ENCODE measurements around the gene DENND1B.
"Not testable (repeated sequence)": the region's sequence is repeated elsewhere in the genome, so short reads cannot be mapped to it uniquely, and the experiment has no call there.

DENND1B gene

GRCh38 chr1:197783510-197783948 lies 8.2 kb upstream of the DENND1B start:
- in situ Hi-C loops (cut with MboI; ENCODE audit: low sequenced_read_pairs) = no loop called here

- in situ Hi-C loops (cut with MboI; ENCODE audit: low sequenced_read_pairs) = no loop called here
Observed at GRCh38 chr1:197782722-197783360, 7.6 kb upstream of the DENND1B start.

GRCh38 chr1:197781968-197782721 lies 6.9 kb upstream of the DENND1B start:
- in situ Hi-C loops (cut with MboI; ENCODE audit: low sequenced_read_pairs) = no loop called here

- in situ Hi-C loops (cut with MboI; ENCODE audit: low sequenced_read_pairs) = no loop called here
Observed at GRCh38 chr1:197779921-197780320, 4.6 kb upstream of the DENND1B start.

GRCh38 chr1:197778366-197778945 lies 3.2 kb upstream of the DENND1B start:
- in situ Hi-C loops (cut with MboI; ENCODE audit: low sequenced_read_pairs) = no loop called here

- in situ Hi-C loops (cut with MboI; ENCODE audit: low sequenced_read_pairs) = no loop called here
Observed at GRCh38 chr1:197776351-197777105, 1.2 kb upstream of the DENND1B start.

- in situ Hi-C loops (cut with MboI; ENCODE audit: low sequenced_read_pairs) = no loop called here
Observed at GRCh38 chr1:197774466-197775281, 606 bp downstream of the DENND1B start.

- in situ Hi-C loops (cut with MboI; ENCODE audit: low sequenced_read_pairs) = no loop called here
Observed at GRCh38 chr1:197773856-197774255, 1.4 kb downstream of the DENND1B start.

- in situ Hi-C loops (cut with MboI; ENCODE audit: low sequenced_read_pairs) = no loop called here
Observed at GRCh38 chr1:197771904-197772556, 3.2 kb downstream of the DENND1B start.

GRCh38 chr1:197771386-197771785 lies 3.9 kb downstream of the DENND1B start:
- in situ Hi-C loops (cut with MboI; ENCODE audit: low sequenced_read_pairs) = no loop called here

GRCh38 chr1:197770243-197770642 lies 5.0 kb downstream of the DENND1B start:
- in situ Hi-C loops (cut with MboI; ENCODE audit: low sequenced_read_pairs) = no loop called here

GRCh38 chr1:197769287-197769686 lies 6.0 kb downstream of the DENND1B start:
- in situ Hi-C loops (cut with MboI; ENCODE audit: low sequenced_read_pairs) = no loop called here

- in situ Hi-C loops (cut with MboI; ENCODE audit: low sequenced_read_pairs) = no loop called here
Observed at GRCh38 chr1:197768014-197768805, 7.1 kb downstream of the DENND1B start.

GRCh38 chr1:197763769-197764168 lies 11.5 kb downstream of the DENND1B start:
- in situ Hi-C loops (cut with MboI; ENCODE audit: low sequenced_read_pairs) = no loop called here

GRCh38 chr1:197763307-197763706 lies 12.0 kb downstream of the DENND1B start:
- in situ Hi-C loops (cut with MboI; ENCODE audit: low sequenced_read_pairs) = no loop called here

- in situ Hi-C loops (cut with MboI; ENCODE audit: low sequenced_read_pairs) = no loop called here
Observed at GRCh38 chr1:197761654-197762053, 13.6 kb downstream of the DENND1B start.

- in situ Hi-C loops (cut with MboI; ENCODE audit: low sequenced_read_pairs) = not testable (repeated sequence)
Observed at GRCh38 chr1:197755553-197755952, 19.7 kb downstream of the DENND1B start.

- in situ Hi-C loops (cut with MboI; ENCODE audit: low sequenced_read_pairs) = not testable (repeated sequence)
Observed at GRCh38 chr1:197752652-197753164, 22.6 kb downstream of the DENND1B start.

- in situ Hi-C loops (cut with MboI; ENCODE audit: low sequenced_read_pairs) = no loop called here
Observed at GRCh38 chr1:197750366-197750765, 24.9 kb downstream of the DENND1B start.

Data from HL-60/S4 treated with phorbol 12-myristate 13-acetate at 8.2 ng/mL for 4 days and 3 days (cell line).